Progenitor cell of endocrine pancreas (in vitro differentiated cells): ENCODE data around the gene CLIC6. TPM values are rescaled to one million over a fixed set of nuclear protein-coding genes. Genes with fewer than 3 reads are reported as not detected.

Experiments
- DNase-seq: peaks from one replicate; pipeline ENCODE4 v3.0.0; 2021; ENCODE audit warnings: low spot score; ENCODE audit not compliant: unreplicated experiment
- H3K27ac Mint-ChIP-seq: 2 replicates; pipeline ENCODE4 v1.8.0; 2021; ENCODE audit warnings: mild to moderate bottlenecking, moderate library complexity, mixed read lengths
- H3K27me3 Mint-ChIP-seq: 2 replicates; pipeline ENCODE4 v1.8.0; 2021; ENCODE audit warnings: mixed read lengths
- H3K36me3 Mint-ChIP-seq: 2 replicates; pipeline ENCODE4 v1.8.0; 2022; ENCODE audit warnings: mixed read lengths; ENCODE audit not compliant: insufficient read depth
- H3K4me1 Mint-ChIP-seq: 2 replicates; pipeline ENCODE4 v1.8.0; 2021; ENCODE audit warnings: low read depth, mixed read lengths
- H3K4me3 Mint-ChIP-seq: 2 replicates; pipeline ENCODE4 v1.8.0; 2021; ENCODE audit warnings: low read depth, mild to moderate bottlenecking, moderate library complexity, mixed read lengths
- H3K9me3 Mint-ChIP-seq: 2 replicates; pipeline ENCODE4 v1.8.0; 2021; ENCODE audit warnings: low read depth, mixed read lengths
- total RNA-seq: library from RNA; stranded (reverse); gene quantifications from 2 replicates; pipeline ENCODE4 v1.2.1, GENCODE V29; 2021
- TF ChIP-seq, protein P1 (sequence below): fragments of 200-600 bp; sonication (generic); IDR thresholded peaks from one replicate; pipeline ENCODE4 v1.5.0; 2021; ENCODE audit warnings: antibody characterized with exemption, mild to moderate bottlenecking; ENCODE audit not compliant: unreplicated experiment

The CLIC6 gene
- total RNA-seq, 1 donor from 2014 or later = 14.1 TPM

DNA sequence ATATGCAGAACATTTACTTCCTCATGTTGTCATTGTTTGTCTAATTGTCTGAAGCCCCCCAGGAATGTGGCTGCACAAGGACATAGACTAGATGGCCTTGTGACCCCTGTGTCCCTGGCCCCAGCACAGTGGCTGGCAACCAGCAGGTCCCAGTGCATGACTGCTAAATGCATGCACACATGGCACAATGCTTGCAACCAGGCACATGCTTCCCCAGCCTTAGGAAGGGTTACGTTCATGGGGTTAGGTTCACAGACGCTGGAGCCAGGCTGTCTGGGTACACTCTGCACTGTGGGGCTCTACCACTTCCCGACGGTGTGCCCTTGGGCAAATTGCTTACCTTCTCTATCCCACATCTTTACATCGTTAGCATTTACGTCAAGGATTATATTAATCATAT, 21.2 kb upstream of the CLIC6 start:
- no peaks in the 10 kb centered on the region for H3K27me3 Mint-ChIP-seq
- H3K36me3 Mint-ChIP-seq = peaks cover 2% of the 10 kb centered on the region
- peaks cover 31% of the 10 kb centered on the region for H3K4me1 Mint-ChIP-seq
- DNase-seq = no peak
- H3K4me3 Mint-ChIP-seq = no peak overlapping the region
- peaks cover 10% of the 10 kb centered on the region for H3K9me3 Mint-ChIP-seq
- TF ChIP-seq, protein P1, sequence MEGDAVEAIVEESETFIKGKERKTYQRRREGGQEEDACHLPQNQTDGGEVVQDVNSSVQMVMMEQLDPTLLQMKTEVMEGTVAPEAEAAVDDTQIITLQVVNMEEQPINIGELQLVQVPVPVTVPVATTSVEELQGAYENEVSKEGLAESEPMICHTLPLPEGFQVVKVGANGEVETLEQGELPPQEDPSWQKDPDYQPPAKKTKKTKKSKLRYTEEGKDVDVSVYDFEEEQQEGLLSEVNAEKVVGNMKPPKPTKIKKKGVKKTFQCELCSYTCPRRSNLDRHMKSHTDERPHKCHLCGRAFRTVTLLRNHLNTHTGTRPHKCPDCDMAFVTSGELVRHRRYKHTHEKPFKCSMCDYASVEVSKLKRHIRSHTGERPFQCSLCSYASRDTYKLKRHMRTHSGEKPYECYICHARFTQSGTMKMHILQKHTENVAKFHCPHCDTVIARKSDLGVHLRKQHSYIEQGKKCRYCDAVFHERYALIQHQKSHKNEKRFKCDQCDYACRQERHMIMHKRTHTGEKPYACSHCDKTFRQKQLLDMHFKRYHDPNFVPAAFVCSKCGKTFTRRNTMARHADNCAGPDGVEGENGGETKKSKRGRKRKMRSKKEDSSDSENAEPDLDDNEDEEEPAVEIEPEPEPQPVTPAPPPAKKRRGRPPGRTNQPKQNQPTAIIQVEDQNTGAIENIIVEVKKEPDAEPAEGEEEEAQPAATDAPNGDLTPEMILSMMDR = no peak
- no peak overlapping the region for H3K27ac Mint-ChIP-seq

DNA sequence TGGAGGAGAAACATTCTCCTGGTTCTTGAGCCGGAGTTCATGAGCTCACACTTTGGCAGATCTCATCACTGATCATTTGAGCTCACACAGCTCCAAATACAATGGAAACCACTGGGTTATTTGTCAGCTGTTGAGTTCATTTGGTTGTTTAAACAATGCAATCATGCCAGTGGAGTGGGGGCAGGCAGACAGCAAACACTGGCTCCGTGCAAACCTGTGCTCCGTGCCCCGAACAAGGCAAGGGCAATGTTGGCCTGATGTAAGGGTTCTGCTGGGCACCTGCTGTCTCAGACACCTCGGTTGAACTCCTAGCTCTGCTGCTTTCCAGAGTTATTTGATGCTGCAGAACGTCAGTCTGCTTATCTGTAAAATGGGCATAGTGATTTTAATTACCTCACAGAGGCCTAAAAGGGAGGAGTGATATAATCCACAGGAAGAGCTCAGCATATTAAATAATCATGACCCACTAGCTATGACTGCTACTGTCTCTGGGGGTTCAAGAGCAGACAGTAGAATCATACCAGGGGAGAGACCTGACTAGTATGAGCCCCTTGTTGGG, 20.0 kb upstream of the CLIC6 start:
- Mint-ChIP-seq H3K27me3 (no peaks in the 10 kb centered on the region), H3K36me3 (peaks cover 5% of the 10 kb centered on the region), H3K27ac (no peak overlapping the region), H3K9me3 (peaks cover 20% of the 10 kb centered on the region), H3K4me1 (peaks cover 31% of the 10 kb centered on the region), H3K4me3 (no peak overlapping the region)
- DNase-seq = no peak
- TF ChIP-seq, protein P1 = no peak

- Mint-ChIP-seq H3K4me3 (no peak overlapping the region), H3K27me3 (no peaks in the 10 kb centered on the region), H3K4me1 (peaks cover 31% of the 10 kb centered on the region), H3K36me3 (peaks cover 5% of the 10 kb centered on the region), H3K27ac (no peak overlapping the region), H3K9me3 (peaks cover 20% of the 10 kb centered on the region)
- TF ChIP-seq, protein P1 = no peak
- DNase-seq = no peak
These were observed 19.4 kb upstream of the CLIC6 start for GRCh38 chr21:34649400-34649799.

DNA sequence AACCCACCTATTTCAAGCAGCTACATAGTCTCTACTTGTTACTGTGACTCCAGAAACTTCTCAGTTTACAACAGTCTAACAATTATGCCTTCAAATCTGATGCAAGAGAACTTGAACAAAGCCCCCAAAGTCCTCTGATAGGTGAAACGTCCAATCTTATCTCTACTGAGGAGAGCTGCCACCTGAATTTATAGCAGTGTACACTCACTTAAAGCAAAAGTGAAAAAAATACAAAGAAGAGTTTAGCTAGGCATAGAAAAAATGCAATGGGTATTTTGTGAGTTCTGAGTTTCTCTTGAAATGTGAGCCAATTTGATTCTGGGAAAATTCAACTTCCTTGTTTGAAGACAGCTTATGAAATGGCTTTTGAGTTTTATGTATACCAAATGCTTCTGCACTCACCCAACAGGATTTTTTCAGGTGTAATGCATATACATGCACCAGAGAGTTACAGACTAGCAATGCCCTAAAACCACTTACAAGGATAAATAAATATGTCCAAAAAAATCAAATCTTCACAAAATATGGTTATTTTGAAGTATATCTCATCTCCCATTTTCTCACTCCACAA, 17.8 kb upstream of the CLIC6 start:
- Mint-ChIP-seq H3K9me3 (peaks cover 20% of the 10 kb centered on the region), H3K4me1 (peaks cover 28% of the 10 kb centered on the region), H3K27me3 (no peaks in the 10 kb centered on the region), H3K4me3 (no peak overlapping the region), H3K27ac (peak overlapping the region; percentile 31), H3K36me3 (peaks cover 5% of the 10 kb centered on the region)
- TF ChIP-seq, protein P1 = no peak
- DNase-seq = no peak

DNA sequence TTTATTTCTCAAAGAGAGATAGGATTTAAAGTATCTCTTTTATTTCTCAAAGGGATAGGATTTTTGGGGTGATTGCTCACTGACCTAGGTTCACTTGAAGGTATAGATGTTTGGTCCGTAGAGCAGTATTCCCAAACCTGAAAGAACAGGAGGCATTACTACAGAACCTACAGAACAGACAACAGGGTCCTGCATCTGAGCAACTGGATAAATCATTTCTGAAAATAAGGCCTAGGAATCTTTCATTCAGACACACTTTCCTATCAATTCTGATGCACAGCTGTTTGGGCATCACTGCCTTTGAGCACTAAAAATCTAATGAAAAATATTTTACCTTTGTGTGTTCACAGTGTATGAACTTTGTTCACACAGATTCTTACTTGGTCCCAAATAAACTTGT, 17.2 kb upstream of the CLIC6 start:
- Mint-ChIP-seq H3K27me3 (peaks cover 3% of the 10 kb centered on the region), H3K4me1 (peaks cover 28% of the 10 kb centered on the region), H3K4me3 (no peak overlapping the region), H3K27ac (no peak overlapping the region), H3K36me3 (peaks cover 5% of the 10 kb centered on the region), H3K9me3 (peaks cover 20% of the 10 kb centered on the region)
- TF ChIP-seq, protein P1 = no peak
- no peak for DNase-seq
